Mucosa of gallbladder (tissue), 1 donor: ENCODE results near the gene PCK2. TPM values are rescaled to one million over a fixed set of nuclear protein-coding genes. Genes with fewer than 3 reads are reported as not detected.

Experiments used
- DNase-seq: peaks from one replicate; pipeline ENCODE4 v3.0.0-alpha.2; 2020; ENCODE audit warnings: low spot score
- total RNA-seq: library from RNA; stranded (reverse); gene quantifications from one replicate; pipeline ENCODE4 v1.2.1, GENCODE V29; 2021
- donor health status: DM: no; HTN: no; CAD: no.

Gene PCK2
- total RNA-seq, 1 donor from 2014 or later: 28.9 TPM

DNA sequence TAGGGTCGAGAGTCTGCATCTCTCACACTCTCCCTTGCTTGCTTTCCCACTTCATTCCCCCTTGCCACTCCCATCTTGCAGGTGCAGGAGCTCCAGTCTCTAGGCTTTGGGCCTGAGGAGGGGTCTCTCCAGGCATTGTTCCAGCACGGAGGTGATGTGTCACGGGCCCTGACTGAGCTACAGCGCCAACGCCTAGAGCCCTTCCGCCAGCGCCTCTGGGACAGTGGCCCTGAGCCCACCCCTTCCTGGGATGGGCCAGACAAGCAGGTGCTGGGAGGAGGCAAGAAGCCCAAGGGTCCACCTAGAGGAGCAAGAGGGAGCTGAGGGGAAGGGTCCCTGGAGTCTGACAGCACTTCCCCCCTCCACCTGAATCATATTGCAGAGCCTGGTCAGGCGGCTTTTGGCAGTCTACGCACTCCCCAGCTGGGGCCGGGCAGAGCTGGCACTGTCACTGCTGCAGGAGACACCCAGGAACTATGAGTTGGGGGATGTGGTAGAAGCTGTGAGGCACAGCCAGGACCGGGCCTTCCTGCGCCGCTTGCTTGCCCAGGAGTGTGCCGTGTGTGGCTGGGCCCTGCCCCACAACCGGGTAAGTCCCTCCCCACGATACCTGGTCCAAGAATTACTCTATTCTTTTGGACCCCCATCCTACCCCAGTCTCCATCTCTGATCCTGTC is 57.4 kb downstream of the PCK2 start:
- no peak for DNase-seq

Other genes with a start within 250 kb of the PCK2 start
- 28.5 TPM for gene DHRS4, start 140.5 kb upstream of the PCK2 start, total RNA-seq
- 12.0 TPM for gene DHRS4L2, start 105.4 kb upstream of the PCK2 start, total RNA-seq
- 1.6 TPM for gene CARMIL3, start 42.3 kb upstream of the PCK2 start, total RNA-seq
- gene CPNE6, start 22.7 kb upstream of the PCK2 start, total RNA-seq: 2.2 TPM
- 91.8 TPM for gene DCAF11, start 20.5 kb downstream of the PCK2 start, total RNA-seq
- 2.8 TPM for gene NRL, start 20.6 kb downstream of the PCK2 start, total RNA-seq
- gene FITM1, start 36.3 kb downstream of the PCK2 start, total RNA-seq: 0.81 TPM
- 161 TPM for gene PSME1, start 41.9 kb downstream of the PCK2 start, total RNA-seq
- gene EMC9, start 47.3 kb downstream of the PCK2 start, total RNA-seq: 24.0 TPM
- gene PSME2, start 52.3 kb downstream of the PCK2 start, total RNA-seq: 106 TPM
- gene RNF31, start 53.2 kb downstream of the PCK2 start, total RNA-seq: 60.7 TPM
- gene IRF9, start 67.0 kb downstream of the PCK2 start, total RNA-seq: 148 TPM
- gene REC8, start 77.8 kb downstream of the PCK2 start, total RNA-seq: 208 TPM
- 23.0 TPM for gene IPO4, start 94.5 kb downstream of the PCK2 start, total RNA-seq
- gene TM9SF1, start 101.1 kb downstream of the PCK2 start, total RNA-seq: 94.1 TPM
- 0.40 TPM for gene TSSK4, start 111.4 kb downstream of the PCK2 start, total RNA-seq
- 53.0 TPM for gene CHMP4A, start 119.2 kb downstream of the PCK2 start, total RNA-seq
- 20.3 TPM for gene MDP1, start 121.8 kb downstream of the PCK2 start, total RNA-seq
- 121 TPM for gene NEDD8, start 138.1 kb downstream of the PCK2 start, total RNA-seq
- gene GMPR2, start 138.6 kb downstream of the PCK2 start, total RNA-seq: 91.6 TPM
- gene TINF2, start 148.3 kb downstream of the PCK2 start, total RNA-seq: 61.8 TPM
- gene TGM1, start 168.9 kb downstream of the PCK2 start, total RNA-seq: 3.0 TPM
- gene RABGGTA, start 177.3 kb downstream of the PCK2 start, total RNA-seq: 36.0 TPM
- gene DHRS1, start 205.5 kb downstream of the PCK2 start, total RNA-seq: 39.2 TPM
- gene NOP9, start 205.5 kb downstream of the PCK2 start, total RNA-seq: 24.7 TPM
- 25.6 TPM for gene CIDEB, start 213.7 kb downstream of the PCK2 start, total RNA-seq
- gene LTB4R2, start 215.8 kb downstream of the PCK2 start, total RNA-seq: 6.1 TPM
- 6.5 TPM for gene LTB4R, start 217.2 kb downstream of the PCK2 start, total RNA-seq
- gene ADCY4, start 240.8 kb downstream of the PCK2 start, total RNA-seq: 29.0 TPM
- 56.5 TPM for gene RIPK3, start 245.7 kb downstream of the PCK2 start, total RNA-seq